ENCODE results near the gene SEL1L.
"Not testable (repeated sequence)": the region's sequence is repeated elsewhere in the genome, so short reads cannot be mapped to it uniquely, and the experiment has no call there.

DNA sequence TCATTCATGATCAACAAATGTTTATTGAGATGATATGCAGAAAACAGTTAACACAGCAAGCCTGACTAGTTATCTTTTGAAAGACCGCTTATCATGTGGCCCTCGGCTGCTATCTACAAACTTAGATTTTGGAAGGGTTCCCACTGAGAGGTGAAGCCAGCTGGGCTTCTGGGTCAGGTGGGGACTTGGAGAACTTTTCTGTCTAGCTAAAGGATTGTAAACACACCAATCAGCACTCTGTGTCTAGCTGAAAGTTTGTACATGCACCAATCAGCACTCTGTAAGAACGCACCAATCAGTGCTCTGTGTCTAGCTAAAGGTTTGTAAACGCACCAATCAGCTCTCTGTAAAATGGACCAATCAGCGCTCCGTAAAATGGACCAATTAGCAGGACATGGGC lies 20.8 kb downstream of the SEL1L start:
- TF ChIP-seq, protein P1, sequence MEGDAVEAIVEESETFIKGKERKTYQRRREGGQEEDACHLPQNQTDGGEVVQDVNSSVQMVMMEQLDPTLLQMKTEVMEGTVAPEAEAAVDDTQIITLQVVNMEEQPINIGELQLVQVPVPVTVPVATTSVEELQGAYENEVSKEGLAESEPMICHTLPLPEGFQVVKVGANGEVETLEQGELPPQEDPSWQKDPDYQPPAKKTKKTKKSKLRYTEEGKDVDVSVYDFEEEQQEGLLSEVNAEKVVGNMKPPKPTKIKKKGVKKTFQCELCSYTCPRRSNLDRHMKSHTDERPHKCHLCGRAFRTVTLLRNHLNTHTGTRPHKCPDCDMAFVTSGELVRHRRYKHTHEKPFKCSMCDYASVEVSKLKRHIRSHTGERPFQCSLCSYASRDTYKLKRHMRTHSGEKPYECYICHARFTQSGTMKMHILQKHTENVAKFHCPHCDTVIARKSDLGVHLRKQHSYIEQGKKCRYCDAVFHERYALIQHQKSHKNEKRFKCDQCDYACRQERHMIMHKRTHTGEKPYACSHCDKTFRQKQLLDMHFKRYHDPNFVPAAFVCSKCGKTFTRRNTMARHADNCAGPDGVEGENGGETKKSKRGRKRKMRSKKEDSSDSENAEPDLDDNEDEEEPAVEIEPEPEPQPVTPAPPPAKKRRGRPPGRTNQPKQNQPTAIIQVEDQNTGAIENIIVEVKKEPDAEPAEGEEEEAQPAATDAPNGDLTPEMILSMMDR (IDR thresholded peaks at IDR 0.05), result not testable (repeated sequence)
- TF ChIP-seq SIN3A (IDR thresholded peaks at IDR 0.05; ENCODE audit: borderline replicate concordance, insufficient read depth, low read depth, low read length); POLR2AphosphoS5 (IDR thresholded peaks at IDR 0.05; ENCODE audit: low read depth, low read length): not testable (repeated sequence)

Measured in Panc1 (cell line).